ENCODE results near the gene RIC8A.

The RIC8A gene

GRCh38 chr11:200224-201003, 7.1 kb upstream of the RIC8A start:
- TF ChIP-seq ZNF274 (IDR thresholded peaks at IDR 0.05; ENCODE audit: low read depth, low read length), result no peak
- no peak overlapping the region for H3K4me3 ChIP-seq (ENCODE audit: low read length)

- no peak for TF ChIP-seq ZNF274 (IDR thresholded peaks at IDR 0.05; ENCODE audit: low read depth, low read length)
- no peak overlapping the region for H3K4me3 ChIP-seq (ENCODE audit: low read length)
These were observed 5.5 kb upstream of the RIC8A start for GRCh38 chr11:201966-202365.

GRCh38 chr11:202490-202889, 5.0 kb upstream of the RIC8A start:
- H3K4me3 ChIP-seq (ENCODE audit: low read length), result no peak overlapping the region
- no peak for TF ChIP-seq ZNF274 (IDR thresholded peaks at IDR 0.05; ENCODE audit: low read depth, low read length)

- TF ChIP-seq ZNF274 (IDR thresholded peaks at IDR 0.05; ENCODE audit: low read depth, low read length), result no peak
These were observed 4.2 kb upstream of the RIC8A start for GRCh38 chr11:203056-203944.

GRCh38 chr11:203945-204586, 3.4 kb upstream of the RIC8A start:
- no peak for TF ChIP-seq ZNF274 (IDR thresholded peaks at IDR 0.05; ENCODE audit: low read depth, low read length)
- H3K4me3 ChIP-seq (ENCODE audit: low read length), result no peak overlapping the region

More at GRCh38 chr11:203056-203944, 4.2 kb upstream of the RIC8A start:
- no peak overlapping the region for H3K4me3 ChIP-seq (ENCODE audit: low read length)

GRCh38 chr11:204587-205109, 2.9 kb upstream of the RIC8A start:
- no peak for TF ChIP-seq ZNF274 (IDR thresholded peaks at IDR 0.05; ENCODE audit: low read depth, low read length)
- H3K4me3 ChIP-seq (ENCODE audit: low read length), result no peak overlapping the region

- no peak for TF ChIP-seq ZNF274 (IDR thresholded peaks at IDR 0.05; ENCODE audit: low read depth, low read length)
- no peak overlapping the region; the same call in 1 of the 2 replicates for H3K4me3 ChIP-seq (ENCODE audit: low read length)
These were observed 2.1 kb upstream of the RIC8A start for GRCh38 chr11:205221-206001.

GRCh38 chr11:206002-206384, 1.5 kb upstream of the RIC8A start:
- peak overlapping the region; percentile 84 for H3K4me3 ChIP-seq (ENCODE audit: low read length)
- no peak for TF ChIP-seq ZNF274 (IDR thresholded peaks at IDR 0.05; ENCODE audit: low read depth, low read length)

GRCh38 chr11:206526-207207, 841 bp upstream of the RIC8A start:
- H3K4me3 ChIP-seq (ENCODE audit: low read length), result peak overlapping the region; percentile 84
- TF ChIP-seq ZNF274 (IDR thresholded peaks at IDR 0.05; ENCODE audit: low read depth, low read length), result no peak

- TF ChIP-seq ZNF274 (IDR thresholded peaks at IDR 0.05; ENCODE audit: low read depth, low read length), result no peak
- H3K4me3 ChIP-seq (ENCODE audit: low read length), result peak overlapping the region; percentile 83
These were observed 314 bp downstream of the RIC8A start for GRCh38 chr11:207863-208180.

GRCh38 chr11:208181-208916, 841 bp downstream of the RIC8A start:
- no peak for TF ChIP-seq ZNF274 (IDR thresholded peaks at IDR 0.05; ENCODE audit: low read depth, low read length)
- H3K4me3 ChIP-seq (ENCODE audit: low read length), result peak overlapping the region; percentile 83

- H3K4me3 ChIP-seq (ENCODE audit: low read length), result peak overlapping the region; percentile 83
- TF ChIP-seq ZNF274 (IDR thresholded peaks at IDR 0.05; ENCODE audit: low read depth, low read length), result no peak
These were observed 1.4 kb downstream of the RIC8A start for GRCh38 chr11:208917-209260.

Data from GM08714 (cell line).